ENCODE results near the gene GDPGP1. TPM values are rescaled to one million over a fixed set of nuclear protein-coding genes. Genes with fewer than 3 reads are reported as not detected.

The GDPGP1 gene
- total RNA-seq, 1 experiment from 2014 or later, result 5.2 TPM

DNA sequence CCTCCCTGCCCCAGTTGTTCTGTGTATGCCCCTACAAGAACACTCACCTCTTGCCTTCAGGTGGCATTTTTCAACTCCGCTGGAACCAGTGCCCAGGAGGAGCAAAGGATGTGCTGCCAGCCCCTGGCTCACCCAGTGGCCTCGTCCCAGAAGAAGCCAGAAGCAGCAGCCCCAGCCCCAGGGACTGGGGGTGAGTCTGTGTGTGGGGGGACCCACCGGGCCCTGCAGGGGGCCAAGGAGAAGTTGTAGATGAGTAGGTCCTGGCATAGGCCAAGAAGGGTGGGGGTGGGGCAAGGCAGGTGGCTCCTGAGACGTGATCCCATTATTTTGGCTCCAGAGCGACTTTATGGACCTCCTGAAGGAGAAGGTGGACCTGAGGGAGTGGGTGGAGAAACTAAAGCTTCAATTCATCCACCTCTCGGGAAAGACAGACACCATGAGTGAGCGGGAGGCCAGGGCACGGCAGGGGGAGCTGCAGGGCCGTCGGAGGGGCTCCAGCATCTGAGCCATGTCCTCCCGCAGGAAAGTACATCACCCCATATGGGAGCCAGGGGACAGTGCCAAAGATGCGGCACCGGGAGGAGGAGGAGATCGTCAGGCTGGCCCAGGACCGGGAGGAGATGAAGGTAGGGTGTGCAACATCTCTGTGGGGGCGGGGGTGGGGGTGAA, 60.7 kb downstream of the GDPGP1 start:
- Histone ChIP-seq H3K9me3 (ENCODE audit: low read depth, low read length, poor library complexity, severe bottlenecking) (no peaks in the 10 kb centered on the region), H3K36me3 (ENCODE audit: insufficient read depth, low read length, poor library complexity, severe bottlenecking) (no peaks in the 10 kb centered on the region), H3K27ac (ENCODE audit: low read depth, low read length, poor library complexity, severe bottlenecking) (no peak overlapping the region), H3K4me3 (ENCODE audit: low read depth, low read length, poor library complexity, severe bottlenecking) (no peak overlapping the region), H3K4me1 (ENCODE audit: insufficient read depth, low read length, poor library complexity, severe bottlenecking) (peaks cover 3% of the 10 kb centered on the region), H3K27me3 (replicated peaks; ENCODE audit: insufficient read depth, low read depth, low read length, poor library complexity) (no peaks in the 10 kb centered on the region)
- DNase-seq (ENCODE audit: low spot score), result peak; percentile 27
- BruUV-seq (replicated peaks), result no TSS peak
- ChIA-PET POLR2A (ENCODE audit: low non-redundant PET) (no interaction called here), CTCF (no interaction called here)
- no peak for TF ChIP-seq EZH2 (IDR thresholded peaks at IDR 0.05; ENCODE audit: borderline replicate concordance, low read depth, low read length, poor library complexity, severe bottlenecking)
- peak; percentile 41 for TF ChIP-seq CTCF (conservative IDR thresholded peaks at IDR 0.05; ENCODE audit: low read depth, low read length)
- intact Hi-C loops (cut with micrococcal nuclease; ENCODE audit: unreplicated experiment), result no loop called here

DNA sequence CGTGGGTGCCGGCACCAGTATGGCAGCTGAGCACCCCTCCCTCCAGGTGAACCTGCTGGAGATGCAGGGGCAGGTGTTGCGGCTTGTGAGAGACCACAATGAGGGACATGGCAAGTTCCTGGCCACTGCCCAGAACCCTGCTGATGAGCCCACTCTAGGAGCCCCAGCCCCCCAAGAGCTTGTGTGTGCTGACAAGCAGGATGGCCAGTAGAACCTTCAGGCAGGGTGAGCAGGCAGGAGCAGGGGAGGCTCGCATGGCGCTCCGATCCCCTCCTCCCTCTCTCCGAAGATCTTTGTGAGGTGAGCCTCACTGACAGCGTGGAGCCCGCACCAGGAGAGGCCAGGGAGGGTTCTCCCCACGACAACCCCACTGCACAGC, 61.2 kb downstream of the GDPGP1 start:
- intact Hi-C loops (cut with micrococcal nuclease; ENCODE audit: unreplicated experiment), result no loop called here
- Histone ChIP-seq H3K27ac (ENCODE audit: low read depth, low read length, poor library complexity, severe bottlenecking) (no peak overlapping the region), H3K4me1 (ENCODE audit: insufficient read depth, low read length, poor library complexity, severe bottlenecking) (peaks cover 3% of the 10 kb centered on the region), H3K4me3 (ENCODE audit: low read depth, low read length, poor library complexity, severe bottlenecking) (no peak overlapping the region), H3K9me3 (ENCODE audit: low read depth, low read length, poor library complexity, severe bottlenecking) (no peaks in the 10 kb centered on the region), H3K27me3 (replicated peaks; ENCODE audit: insufficient read depth, low read depth, low read length, poor library complexity) (no peaks in the 10 kb centered on the region), H3K36me3 (ENCODE audit: insufficient read depth, low read length, poor library complexity, severe bottlenecking) (no peaks in the 10 kb centered on the region)
- BruUV-seq (replicated peaks), result no TSS peak
- TF ChIP-seq EZH2 (IDR thresholded peaks at IDR 0.05; ENCODE audit: borderline replicate concordance, low read depth, low read length, poor library complexity, severe bottlenecking) (no peak), CTCF (conservative IDR thresholded peaks at IDR 0.05; ENCODE audit: low read depth, low read length) (no peak)
- no peak for DNase-seq (ENCODE audit: low spot score)
- ChIA-PET CTCF (no interaction called here), POLR2A (ENCODE audit: low non-redundant PET) (no interaction called here)

Other genes with a start within 250 kb of the GDPGP1 start
- 25.2 and 27.3 TPM in 2 replicates for gene ZNF710, start 232.9 kb upstream of the GDPGP1 start, total RNA-seq (2021)
- 99.0 and 120 TPM in 2 replicates for gene IDH2, start 131.7 kb upstream of the GDPGP1 start, total RNA-seq (2021)
- gene SEMA4B, start 32.9 kb upstream of the GDPGP1 start, total RNA-seq (2021), result 13.2 and 13.3 TPM in 2 replicates
- gene CIB1, start 268 bp upstream of the GDPGP1 start, total RNA-seq (2021), result 39.7 and 41.9 TPM in 2 replicates
- gene TTLL13, start 15.3 kb downstream of the GDPGP1 start, total RNA-seq (2021), result 0.33 TPM in 1 of 2 replicates, not detected in the other
- 125 and 135 TPM in 2 replicates for gene NGRN, start 31.5 kb downstream of the GDPGP1 start, total RNA-seq (2021)
- gene ZNF774, start 118.1 kb downstream of the GDPGP1 start, total RNA-seq (2021), result 1.5 and 5.4 TPM in 2 replicates
- gene IQGAP1, start 154.0 kb downstream of the GDPGP1 start, total RNA-seq (2021), result 115 and 119 TPM in 2 replicates

Measured in A673 (cell line).